Colonic mucosa (tissue), 4 donors: ENCODE measurements around the gene CTLA4. TPM values are rescaled to one million over a fixed set of nuclear protein-coding genes. Genes with fewer than 3 reads are reported as not detected.

ENCODE experiments used
- DNase-seq: peaks from one replicate; pipeline ENCODE4 v3.0.0-alpha.2; 2020
- H3K27ac ChIP-seq: fragments of 200-600 bp; one replicate; pipeline ENCODE4 v1.8.0; 2021
- H3K27me3 ChIP-seq: fragments of 200-600 bp; one replicate; pipeline ENCODE4 v1.8.0; 2021
- H3K36me3 ChIP-seq: fragments of 200-600 bp; one replicate; pipeline ENCODE4 v1.8.0; 2021
- H3K4me1 ChIP-seq: fragments of 200-600 bp; one replicate; pipeline ENCODE4 v1.8.0; 2021; ENCODE audit warnings: mild to moderate bottlenecking
- H3K4me3 ChIP-seq: fragments of 200-600 bp; one replicate; pipeline ENCODE4 v1.8.0; 2021
- H3K9ac ChIP-seq, 2 donors: one replicate each; pipeline ENCODE4 v1.7.0; 2013; ENCODE audit warnings: control low read depth in 2 of 2, low read depth in 2 of 2, low read length in 2 of 2
- H3K9me3 ChIP-seq: fragments of 200-600 bp; one replicate; pipeline ENCODE4 v1.8.0; 2021
- intact Hi-C: fragments of 100-400 bp; cut with DNase I; formaldehyde crosslinking; loops from one replicate; pipeline ENCODE4 v1.14.1; 2022
- total RNA-seq, 2 donors: library from RNA; stranded (reverse); fragmentation: NEBNext Ultra II Directional in 1 of 2; extraction: Animal tissue kit (Norgen Biotek cat#: 25700) in 1 of 2; gene quantifications; one replicate each; pipeline ENCODE4 v1.2.1, GENCODE V29; 2021
- TF ChIP-seq, protein P1 (sequence below): fragments of 200-600 bp; IDR thresholded peaks from one replicate; pipeline ENCODE4 v1.8.0; 2022; ENCODE audit warnings: antibody characterized with exemption, mild to moderate bottlenecking
- donor health status: healthy.
- donor health status: DM: no; HTN: no; CAD: no.
- donor health status: DM: no; HTN: no; CAD: no.

The CTLA4 gene
- total RNA-seq, 2 donors from 2014 or later, result 0.56 to 0.84 TPM

DNA sequence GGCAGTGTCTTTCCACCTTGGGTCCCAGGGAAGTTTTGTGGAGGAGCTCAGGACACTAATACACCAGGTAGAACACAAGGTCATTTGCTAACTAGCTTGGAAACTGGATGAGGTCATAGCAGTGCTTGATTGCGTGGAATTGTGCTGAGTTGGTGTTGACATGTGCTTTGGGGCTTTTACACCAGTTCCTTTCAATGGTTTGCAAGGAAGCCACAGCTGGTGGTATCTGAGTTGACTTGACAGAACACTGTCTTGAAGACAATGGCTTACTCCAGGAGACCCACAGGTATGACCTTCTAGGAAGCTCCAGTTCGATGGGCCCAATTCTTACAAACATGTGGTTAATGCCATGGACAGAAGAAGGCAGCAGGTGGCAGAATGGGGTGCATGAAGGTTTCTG is 5.9 kb downstream of the CTLA4 start:
- no peak overlapping the region for H3K4me3 ChIP-seq
- no peaks in the 10 kb centered on the region for H3K9me3 ChIP-seq
- no peak overlapping the region for H3K27ac ChIP-seq
- H3K27me3 ChIP-seq, result no peaks in the 10 kb centered on the region
- intact Hi-C loops, result loop anchor here (10.0 kb wide), 1 partner anchor 1029 kb away; no protein-coding TSS in a partner anchor
- no peaks in the 10 kb centered on the region for H3K36me3 ChIP-seq
- TF ChIP-seq, protein P1, sequence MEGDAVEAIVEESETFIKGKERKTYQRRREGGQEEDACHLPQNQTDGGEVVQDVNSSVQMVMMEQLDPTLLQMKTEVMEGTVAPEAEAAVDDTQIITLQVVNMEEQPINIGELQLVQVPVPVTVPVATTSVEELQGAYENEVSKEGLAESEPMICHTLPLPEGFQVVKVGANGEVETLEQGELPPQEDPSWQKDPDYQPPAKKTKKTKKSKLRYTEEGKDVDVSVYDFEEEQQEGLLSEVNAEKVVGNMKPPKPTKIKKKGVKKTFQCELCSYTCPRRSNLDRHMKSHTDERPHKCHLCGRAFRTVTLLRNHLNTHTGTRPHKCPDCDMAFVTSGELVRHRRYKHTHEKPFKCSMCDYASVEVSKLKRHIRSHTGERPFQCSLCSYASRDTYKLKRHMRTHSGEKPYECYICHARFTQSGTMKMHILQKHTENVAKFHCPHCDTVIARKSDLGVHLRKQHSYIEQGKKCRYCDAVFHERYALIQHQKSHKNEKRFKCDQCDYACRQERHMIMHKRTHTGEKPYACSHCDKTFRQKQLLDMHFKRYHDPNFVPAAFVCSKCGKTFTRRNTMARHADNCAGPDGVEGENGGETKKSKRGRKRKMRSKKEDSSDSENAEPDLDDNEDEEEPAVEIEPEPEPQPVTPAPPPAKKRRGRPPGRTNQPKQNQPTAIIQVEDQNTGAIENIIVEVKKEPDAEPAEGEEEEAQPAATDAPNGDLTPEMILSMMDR, result no peak
- no peak overlapping the region for H3K9ac ChIP-seq
- no peaks in the 10 kb centered on the region for H3K4me1 ChIP-seq
- no peak for DNase-seq

DNA sequence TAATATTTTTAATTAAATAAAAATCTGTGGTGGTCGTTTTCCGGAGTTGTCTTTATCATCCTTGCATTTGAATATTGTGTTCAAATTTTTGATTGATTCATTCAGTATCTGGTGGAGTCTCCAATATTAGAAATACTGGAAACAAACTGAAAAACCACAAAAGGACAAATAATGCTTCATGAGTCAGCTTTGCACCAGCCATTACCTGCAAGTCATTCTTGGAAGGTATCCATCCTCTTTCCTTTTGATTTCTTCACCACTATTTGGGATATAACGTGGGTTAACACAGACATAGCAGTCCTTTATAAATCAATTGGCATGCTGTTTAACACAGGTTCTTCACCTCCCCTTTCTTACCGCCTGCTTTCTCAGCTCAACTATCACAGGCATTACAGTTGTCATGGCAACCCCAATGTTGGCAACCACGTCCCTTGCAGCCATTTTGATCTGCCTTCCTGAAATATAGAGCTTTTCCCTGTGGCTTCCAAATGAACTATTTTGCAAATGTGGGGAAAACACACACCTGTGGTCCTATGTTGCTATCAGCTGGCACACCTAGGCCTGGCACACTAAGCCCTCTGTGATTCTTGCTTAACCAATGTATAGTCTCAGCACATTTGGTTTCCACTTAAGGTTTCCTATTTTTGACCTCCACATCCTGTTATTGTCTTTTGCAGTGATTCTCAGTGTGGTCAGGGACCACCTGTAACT is 6.5 kb downstream of the CTLA4 start:
- Histone ChIP-seq H3K27me3 (no peaks in the 10 kb centered on the region), H3K9me3 (no peaks in the 10 kb centered on the region), H3K36me3 (no peaks in the 10 kb centered on the region), H3K27ac (no peak overlapping the region), H3K4me1 (no peaks in the 10 kb centered on the region), H3K9ac (no peak overlapping the region), H3K4me3 (no peak overlapping the region)
- TF ChIP-seq, protein P1, result no peak
- intact Hi-C loops, result loop anchor here (10.0 kb wide), 1 partner anchor 1029 kb away; no protein-coding TSS in a partner anchor
- no peak for DNase-seq

DNA sequence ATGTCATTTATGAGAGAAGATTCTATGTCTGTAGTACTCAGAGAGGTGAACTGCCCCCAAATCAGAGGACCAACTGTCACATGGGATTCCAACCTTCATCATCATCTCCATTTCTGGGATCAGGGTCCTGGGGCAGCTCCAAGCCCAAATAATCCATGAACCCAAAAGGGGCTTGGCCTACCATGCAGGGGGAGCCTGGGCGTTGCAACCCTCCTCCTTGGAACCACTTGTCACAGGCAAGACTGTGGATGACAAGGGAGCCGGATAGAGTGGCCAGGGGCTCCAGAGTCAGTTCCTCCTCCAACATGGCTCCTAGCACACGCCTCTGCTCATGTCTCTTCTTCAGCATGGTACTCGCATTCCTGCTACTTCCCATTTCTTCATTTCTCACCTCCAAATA is 7.9 kb downstream of the CTLA4 start:
- no peak overlapping the region for H3K27ac ChIP-seq
- no peak for DNase-seq
- no peak overlapping the region for H3K4me3 ChIP-seq
- H3K9ac ChIP-seq, result no peak overlapping the region
- TF ChIP-seq, protein P1, result no peak
- intact Hi-C loops, result loop anchor here (10.0 kb wide), 1 partner anchor 1031 kb away; no protein-coding TSS in a partner anchor
- H3K27me3 ChIP-seq, result no peaks in the 10 kb centered on the region
- H3K36me3 ChIP-seq, result no peaks in the 10 kb centered on the region
- H3K4me1 ChIP-seq, result no peaks in the 10 kb centered on the region
- no peaks in the 10 kb centered on the region for H3K9me3 ChIP-seq

DNA sequence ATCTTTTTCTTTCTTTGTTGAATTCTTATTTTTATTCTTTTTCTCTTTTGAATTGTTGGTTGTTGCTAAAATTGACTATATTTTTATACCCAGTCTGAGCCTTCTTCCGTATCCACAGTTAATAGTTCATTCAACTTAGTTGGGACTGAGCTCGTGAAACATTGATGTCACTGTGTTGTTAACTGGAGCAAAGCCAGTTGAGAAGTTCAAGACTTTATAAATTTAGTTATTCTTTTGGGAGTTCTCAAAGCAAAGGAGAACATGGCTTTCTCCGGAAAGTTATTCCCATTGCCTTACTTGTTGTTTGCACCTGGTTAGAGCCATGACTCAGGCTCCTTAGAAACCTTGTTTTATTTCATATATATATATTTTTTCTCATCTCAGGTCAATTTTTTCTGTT is 8.8 kb downstream of the CTLA4 start:
- H3K36me3 ChIP-seq, result no peaks in the 10 kb centered on the region
- no peak overlapping the region for H3K27ac ChIP-seq
- H3K9me3 ChIP-seq, result no peaks in the 10 kb centered on the region
- H3K27me3 ChIP-seq, result no peaks in the 10 kb centered on the region
- H3K9ac ChIP-seq, result no peak overlapping the region
- intact Hi-C loops, result loop anchor here (10.0 kb wide), 1 partner anchor 1032 kb away; no protein-coding TSS in a partner anchor
- TF ChIP-seq, protein P1, result no peak
- no peak overlapping the region for H3K4me3 ChIP-seq
- no peaks in the 10 kb centered on the region for H3K4me1 ChIP-seq
- DNase-seq, result no peak

DNA sequence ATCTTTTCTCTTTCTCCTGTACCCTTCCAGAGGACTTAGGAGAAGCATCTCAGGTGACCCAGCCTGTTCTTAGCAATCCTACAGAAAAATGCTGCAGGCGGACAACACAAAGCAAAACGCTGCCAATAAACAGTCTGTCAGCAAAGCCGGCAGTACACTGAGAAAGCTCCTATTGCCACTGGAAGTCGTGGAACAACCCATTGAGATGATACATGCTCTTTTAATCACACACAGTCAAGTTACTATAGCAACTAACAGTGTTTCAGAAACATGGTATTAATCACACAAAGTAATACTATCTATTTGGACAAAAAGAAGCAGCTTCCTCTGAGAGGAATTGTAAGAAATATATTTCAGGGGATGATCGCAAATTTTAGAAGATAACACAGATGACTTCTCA is 10.5 kb downstream of the CTLA4 start:
- H3K36me3 ChIP-seq, result no peaks in the 10 kb centered on the region
- TF ChIP-seq, protein P1, result no peak
- H3K4me3 ChIP-seq, result no peak overlapping the region
- no peaks in the 10 kb centered on the region for H3K9me3 ChIP-seq
- H3K4me1 ChIP-seq, result no peaks in the 10 kb centered on the region
- no peak for DNase-seq
- H3K27me3 ChIP-seq, result no peaks in the 10 kb centered on the region
- intact Hi-C loops, result loop anchor here (10.0 kb wide), 1 partner anchor 1033 kb away; no protein-coding TSS in a partner anchor
- H3K27ac ChIP-seq, result no peak overlapping the region
- no peak overlapping the region for H3K9ac ChIP-seq
